Suppressor macrophage (primary cell): Measurements from ENCODE around the gene C1QL2.

Experiments
- DNase-seq, 4 experiments: peaks; one replicate each; pipeline ENCODE4 v3.0.0-alpha.2; 2020 to 2022
- total RNA-seq, 17 experiments: gene quantifications; one replicate each; lab custom pipeline; 2026; ENCODE audit warnings: mixed read lengths in 6 of 17, inconsistent platforms in 3 of 17; lab: John Stamatoyannopoulos, UW

C1QL2 gene
- total RNA-seq, result 0 to 2.8 (median 0.05) reads per million in 17 experiments

DNA sequence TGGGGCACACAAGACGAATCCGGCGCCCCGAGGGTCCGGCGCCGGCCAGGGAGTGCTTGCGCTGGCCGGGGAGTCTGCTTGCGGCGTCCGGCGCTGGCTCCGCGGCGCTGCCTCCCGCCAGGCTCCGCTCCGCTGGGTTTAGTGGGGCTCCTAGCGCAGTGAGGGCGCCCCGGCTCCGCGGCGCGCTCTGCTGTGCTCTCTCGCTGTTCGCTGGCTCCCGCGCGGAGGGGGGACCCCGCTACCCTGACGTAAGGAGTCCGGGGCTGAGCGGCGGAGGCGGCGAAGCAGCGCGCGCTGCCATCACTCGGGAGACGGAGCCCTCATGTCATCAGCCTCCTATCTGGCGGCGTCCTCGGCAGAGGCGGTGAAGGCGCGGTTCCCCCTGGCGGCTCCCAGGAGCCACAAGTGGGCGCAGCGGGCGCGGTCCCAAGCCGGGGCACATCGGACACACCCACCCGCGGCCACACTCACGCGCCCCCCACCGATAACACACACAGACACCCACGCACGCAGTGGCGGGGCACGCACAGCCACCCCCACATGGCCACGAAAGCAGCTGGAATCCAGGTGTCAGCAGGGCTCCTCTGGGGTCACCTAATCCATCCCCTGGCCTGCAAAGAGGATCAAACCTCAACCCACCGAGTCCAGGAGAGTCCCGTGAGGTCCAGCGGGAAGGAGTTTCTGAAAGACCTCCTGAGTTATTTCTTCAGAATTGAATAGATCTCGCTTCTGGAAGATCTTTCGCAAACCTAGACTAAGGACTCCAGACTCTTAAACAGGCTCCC lies at the start of gene C1QL2:
TSS of gene C1QL2 (minus strand) at position 189 of the 785 bp plus-strand sequence. CDS start 482 bp downstream, outside the sequence.
- peak; percentile 18 to 57 (median 41) for DNase-seq

DNA sequence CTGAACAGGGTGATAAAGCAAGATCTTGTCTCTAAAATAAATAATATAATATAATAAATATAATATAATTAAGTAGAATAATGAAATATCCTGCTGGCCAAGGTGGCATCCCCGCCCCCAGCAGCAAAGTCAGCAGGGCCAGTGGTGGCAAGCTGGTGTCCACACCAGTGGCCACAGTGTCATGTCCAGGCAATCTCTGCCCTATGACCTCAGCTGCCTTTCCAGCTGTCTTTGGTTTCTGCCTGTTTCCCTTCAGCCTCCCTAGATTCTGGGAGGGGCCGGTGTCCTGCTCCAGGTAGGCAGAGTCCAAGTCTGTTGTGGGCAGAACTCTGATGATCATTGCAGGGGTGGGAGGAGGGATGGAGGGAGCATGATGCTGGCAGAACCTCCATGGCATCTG lies 48.9 kb upstream of the C1QL2 start:
- no peak for DNase-seq

DNA sequence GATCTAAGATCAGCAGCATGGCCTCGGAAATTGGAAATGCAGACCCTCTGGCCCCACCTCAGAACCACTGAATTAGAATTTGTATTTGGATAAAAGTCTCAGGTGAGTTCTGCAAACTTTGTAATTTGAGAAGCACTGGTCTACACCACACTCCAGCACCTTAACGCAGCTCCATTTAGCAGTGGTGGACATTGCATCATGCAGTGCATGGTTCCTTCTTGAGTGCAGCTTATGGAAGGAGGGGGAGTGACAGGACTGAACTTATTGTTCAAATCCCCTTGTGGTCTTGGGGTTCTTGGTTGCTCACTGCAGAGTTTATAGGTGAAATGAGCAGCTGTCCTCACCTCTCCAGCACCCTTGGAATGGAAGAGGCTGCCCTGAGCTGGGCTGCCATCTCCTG lies 47.6 kb upstream of the C1QL2 start:
- no peak for DNase-seq

DNA sequence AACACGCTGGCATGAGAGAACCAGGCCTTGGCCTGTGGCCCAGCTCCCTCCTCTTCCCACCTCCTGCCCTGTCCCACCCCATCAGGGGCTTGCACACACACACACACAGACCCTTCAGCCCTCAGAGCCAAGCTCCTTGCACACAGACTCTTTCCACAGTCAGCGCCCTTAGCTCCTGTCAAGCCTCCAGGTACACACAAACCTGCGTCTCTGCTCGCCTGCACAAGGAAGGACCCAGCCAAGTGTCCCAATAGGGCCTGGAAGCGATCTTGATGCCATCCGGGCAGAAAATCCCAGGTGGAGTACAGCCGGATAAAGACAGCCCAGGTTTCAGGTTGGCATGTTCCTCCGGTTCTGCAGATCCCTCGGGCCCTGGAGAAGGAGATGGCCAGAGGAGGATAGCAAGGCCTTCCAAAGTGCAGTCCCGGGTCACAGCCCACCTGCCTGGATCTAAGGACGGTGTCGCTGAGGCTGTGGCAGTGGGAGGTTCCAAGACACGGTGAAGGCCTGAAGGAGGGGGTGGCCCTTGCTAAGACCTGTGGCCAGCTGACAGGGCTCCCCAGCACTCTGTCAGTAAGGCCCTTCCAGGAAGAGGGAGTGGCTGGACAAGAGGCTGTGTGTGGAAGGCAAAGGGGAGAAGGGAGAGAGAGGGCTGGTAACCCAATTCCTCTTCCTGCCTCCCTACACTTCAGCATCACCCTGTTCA lies 46.6 kb upstream of the C1QL2 start:
- DNase-seq, result no peak

DNA sequence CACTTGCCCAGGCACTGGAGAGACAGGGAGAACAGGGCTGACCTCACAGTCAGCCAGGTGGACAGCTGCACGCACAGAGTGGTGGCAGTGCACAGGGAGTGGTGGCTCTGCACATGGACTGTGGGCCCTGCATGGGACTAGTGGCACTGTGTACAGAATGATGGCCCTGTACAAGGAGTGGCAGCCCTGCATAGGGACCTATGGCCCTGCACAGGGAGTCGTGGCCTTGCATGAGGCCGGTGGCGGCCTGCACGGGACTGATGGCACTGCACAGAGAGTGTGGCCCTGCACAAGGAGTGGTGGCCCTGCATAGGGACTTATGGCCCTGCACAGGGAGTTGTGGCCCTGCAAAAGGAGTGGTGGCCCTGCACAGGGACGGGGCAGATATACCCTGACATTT lies 46.0 kb upstream of the C1QL2 start:
- DNase-seq, result no peak

DNA sequence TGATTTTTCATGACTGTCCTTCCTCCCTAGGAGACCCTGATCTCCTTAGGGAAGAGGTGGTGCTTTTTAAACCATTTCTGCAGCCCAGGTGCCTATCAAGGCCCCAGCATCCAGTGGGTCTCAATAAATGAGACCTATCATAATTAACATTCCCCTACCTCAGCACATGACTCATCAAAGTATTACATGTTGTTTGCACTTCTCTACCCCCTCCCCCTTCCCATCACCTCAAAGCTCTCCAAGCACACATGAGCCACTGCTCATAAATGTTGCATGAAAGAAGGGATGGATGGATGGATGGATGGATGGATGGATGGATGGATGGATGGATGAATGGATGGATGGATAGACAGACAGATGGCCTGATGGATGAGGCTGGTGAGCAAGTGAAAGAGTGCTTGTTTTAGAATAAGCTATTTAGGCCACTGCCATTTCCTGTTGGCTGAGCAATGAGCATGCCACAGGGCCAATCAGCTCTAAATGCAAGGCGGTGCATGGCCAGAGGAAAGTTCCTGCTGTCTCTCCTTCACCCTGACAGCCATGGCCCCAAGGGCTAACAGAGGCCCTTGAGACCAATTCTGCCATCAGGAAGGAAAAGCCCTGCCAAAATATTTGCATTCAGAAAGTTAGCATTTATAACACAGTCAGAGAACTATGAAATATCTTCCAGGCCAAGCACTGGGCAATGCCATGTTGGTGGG lies 44.2 kb upstream of the C1QL2 start:
- DNase-seq, result no peak

DNA sequence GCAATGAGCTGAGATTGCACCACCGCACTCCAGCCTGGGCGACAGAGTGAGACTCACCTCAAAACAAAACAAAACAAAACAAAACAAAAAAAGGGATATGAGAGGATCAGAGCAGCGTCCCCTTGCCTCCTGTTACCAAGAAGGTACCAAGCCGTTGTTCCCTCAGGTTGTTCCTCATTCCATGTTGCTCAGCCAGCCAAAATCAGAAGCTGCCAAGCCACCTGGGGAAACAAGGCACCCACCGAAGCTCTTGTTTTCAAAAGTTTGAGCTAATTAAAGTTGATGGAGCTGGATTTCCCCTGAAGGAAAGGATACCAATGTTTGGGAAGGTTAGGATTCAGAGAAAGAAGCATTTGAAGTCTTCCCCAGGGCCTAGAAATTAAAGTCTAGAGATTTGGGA lies 43.3 kb upstream of the C1QL2 start:
- DNase-seq, result no peak

DNA sequence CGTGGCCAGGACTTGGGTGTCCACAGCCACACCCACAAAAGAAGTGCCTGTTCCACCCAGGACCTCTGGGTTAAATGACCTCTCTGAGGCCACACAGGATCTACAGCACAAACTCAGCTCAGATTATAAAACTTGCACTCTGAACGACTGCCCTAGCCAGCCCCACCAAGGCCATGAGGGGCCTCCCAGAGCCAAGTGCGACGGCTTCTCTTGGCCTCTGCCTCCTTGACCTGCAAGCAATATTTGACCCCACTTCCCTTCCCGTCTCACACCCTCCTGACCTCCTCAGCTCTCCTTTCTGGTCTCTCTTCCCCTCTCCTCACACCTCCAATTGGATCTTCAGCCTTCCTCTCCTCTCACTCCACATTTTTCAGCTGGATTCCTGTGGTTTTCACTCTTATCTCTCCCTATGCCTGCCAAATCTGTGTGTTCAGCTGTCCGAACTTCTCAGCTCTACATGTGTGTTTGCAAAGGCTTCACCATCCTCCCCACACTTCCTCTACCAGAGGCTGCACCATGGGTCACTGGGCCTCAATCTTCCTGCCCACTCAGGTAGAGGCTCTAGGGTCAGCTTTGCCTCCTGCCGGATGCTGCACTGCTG lies 39.8 kb upstream of the C1QL2 start:
- DNase-seq, result no peak

DNA sequence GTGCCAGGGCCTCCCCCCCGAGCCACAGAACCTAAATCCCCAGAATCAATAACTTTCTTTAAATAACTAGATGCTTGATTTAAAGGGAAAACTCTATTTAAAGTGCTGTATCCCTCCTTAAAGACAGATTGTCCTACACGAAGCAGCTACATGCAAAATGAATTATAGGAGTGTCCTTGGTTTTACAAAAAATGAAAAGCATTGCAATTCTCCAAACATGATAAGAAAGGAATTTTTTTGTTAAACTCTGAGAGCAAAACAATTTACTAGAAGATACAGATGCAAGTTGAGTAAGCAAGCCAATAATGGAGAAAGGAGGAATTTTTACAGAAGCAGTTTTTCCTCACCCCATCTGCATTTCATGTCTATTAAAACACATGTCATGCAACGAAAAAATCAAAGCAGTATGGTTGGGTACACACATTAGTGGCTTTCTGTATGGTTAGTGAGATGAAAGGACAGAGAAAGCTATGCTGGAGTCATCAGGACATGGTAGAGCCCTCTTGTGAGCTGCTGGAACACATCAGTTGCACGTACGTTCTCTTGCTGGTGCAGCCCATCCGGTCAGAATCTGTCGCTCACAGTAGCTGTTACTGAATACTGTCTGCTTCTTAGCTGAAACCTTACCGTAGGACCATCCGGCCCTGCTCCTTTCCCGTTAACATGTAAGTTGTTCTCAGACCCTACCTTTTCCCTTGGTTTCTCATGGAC lies 39.1 kb upstream of the C1QL2 start:
- DNase-seq, result no peak

DNA sequence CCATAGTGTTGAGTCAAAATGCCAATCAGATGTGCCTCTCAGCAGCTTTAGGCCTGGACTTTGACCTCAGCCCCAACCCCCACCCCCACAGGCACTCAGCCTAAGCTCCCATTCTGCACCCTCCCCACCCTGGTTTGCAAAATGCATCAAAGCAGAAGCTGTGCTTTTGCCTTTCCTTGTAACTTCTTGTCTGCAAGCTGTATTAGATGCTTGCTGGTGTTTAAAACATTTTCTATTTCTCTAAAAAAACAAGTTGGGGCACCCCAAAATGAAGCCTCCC lies 38.5 kb upstream of the C1QL2 start:
- DNase-seq, result no peak

DNA sequence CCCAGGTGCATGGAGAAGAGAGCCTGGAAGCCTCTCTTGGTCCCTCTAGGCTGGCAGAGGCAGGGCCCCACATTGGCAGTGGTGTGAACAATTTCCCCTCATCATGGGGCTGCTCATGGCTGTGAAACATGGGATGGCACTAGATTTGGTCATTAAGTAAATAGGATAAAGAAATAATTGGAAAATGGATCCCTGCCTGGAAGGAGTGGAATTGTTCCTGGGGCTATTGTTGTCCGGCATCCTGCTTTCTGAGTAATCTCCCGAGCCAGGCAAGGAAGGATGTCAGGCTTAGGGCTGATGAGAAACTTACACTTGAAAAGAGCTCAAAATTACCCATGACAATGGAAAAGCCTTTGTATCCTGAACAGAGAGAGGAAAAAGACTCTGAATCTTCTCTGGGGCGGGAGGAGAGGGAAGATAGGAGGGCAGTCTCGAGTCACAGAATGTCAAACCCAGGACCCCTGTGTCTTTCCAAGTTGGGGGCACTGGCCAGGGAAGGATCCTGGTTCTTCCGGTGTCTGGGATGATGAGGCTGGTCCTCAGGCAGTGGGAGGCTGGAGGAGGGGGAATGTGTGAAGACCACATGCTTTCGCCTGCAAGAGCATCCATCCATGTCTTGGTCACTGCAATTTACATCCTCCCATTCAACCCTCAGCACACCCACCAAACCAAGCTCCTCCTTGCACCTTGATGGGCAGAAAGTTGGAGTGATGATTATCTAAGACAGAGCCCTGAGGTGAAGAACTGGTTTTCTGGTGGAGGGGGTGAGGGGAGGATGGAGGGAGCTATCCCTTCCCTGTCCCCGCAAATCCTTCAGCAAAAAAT lies 38.0 kb upstream of the C1QL2 start:
- DNase-seq, result no peak

DNA sequence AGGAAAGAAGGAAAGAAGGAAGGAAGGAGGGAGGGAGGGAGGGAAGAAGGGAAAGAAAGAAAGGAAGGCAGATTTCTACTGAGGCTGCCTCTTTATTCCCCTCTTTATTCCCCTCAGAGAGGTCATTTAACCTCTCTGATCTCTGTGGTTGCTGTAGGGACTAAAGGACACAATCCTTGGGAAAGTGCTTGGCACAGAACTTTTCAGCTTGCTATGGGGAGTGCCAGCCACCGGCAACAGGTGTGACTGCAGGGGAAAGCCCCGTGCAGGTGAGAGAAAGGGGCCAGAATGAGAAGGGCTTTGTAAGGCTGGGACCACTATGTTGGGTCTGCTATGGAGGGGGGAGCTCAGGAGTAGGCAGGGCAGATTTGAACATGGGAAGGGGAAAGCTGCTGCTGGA lies 37.3 kb upstream of the C1QL2 start:
- DNase-seq, result no peak

DNA sequence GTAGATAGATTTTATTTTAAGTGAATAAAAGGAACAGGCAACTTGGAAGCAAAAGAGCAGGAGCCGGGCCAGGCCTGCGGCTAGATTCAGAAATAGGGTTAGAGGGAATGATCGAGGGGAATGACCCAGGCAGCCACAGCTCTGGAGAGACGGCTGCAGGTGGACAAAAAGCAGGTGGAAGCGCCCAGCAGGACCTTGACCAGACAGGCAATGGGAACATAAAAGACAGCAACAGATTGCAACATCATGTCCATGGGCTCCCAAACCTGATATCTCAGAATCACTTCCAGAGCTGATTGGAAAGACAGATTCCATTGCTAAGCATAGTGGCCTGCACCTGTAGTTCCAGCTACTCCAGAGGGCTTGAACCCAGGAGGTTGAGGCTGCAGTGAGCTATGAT lies 36.5 kb upstream of the C1QL2 start:
- DNase-seq, result no peak

DNA sequence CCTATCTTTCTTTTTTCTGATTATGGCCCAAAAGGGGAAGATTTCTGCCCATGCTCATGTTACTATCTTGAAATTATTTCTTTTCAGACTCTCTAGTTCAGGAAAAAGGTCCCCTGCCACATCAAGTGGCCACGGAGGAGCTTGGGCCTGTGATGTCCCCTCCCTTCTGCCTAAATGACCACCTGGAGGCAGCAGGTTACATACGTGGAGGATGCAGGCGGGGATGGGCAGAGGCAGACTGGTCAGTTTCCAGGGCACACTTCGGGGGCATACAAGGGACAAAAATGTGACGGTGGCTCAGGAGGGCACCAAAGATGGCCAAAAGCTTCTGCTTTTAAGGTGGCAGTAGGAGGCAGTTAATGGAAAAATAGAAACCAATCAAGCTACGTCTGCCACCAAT lies 34.3 kb upstream of the C1QL2 start:
- no peak for DNase-seq

DNA sequence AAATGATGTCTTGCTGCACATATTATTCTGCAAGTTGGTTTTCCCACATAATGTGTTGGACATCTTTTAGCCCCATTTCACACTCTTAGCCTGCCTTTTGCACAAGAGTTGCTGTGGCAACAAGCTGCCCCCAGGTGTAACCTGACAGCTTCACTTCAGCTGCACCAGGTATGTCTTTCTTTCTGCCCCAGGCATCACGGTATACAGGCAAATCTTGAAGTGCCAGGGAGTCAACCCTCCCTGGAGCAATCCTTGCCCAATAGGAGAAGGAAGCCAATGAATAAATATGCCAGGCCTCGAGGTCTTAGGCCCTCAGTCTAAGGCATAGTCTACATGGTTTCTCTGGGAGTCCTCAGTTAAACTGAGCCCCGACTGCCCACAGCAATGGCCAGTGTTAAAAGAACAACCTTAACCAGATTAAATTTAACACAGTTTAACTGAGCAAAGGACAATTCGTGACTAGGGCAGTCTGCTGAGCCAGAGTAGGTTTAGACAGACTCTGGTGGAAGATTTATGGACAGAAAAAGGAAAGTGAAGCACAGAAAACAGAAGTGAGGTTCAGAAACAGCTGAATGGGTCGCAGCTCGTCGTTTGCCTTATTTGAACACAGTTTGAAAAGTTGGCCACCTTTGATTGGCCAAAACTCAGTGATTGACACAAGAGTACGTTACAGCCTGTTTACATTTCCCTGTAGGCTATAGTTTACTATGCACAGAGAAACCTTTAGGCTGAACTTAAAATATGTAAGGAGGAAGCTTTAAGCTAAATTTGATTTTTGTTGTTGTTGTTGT lies 32.0 kb upstream of the C1QL2 start:
- peak in 1 of 4 experiments; percentile 13 for DNase-seq

DNA sequence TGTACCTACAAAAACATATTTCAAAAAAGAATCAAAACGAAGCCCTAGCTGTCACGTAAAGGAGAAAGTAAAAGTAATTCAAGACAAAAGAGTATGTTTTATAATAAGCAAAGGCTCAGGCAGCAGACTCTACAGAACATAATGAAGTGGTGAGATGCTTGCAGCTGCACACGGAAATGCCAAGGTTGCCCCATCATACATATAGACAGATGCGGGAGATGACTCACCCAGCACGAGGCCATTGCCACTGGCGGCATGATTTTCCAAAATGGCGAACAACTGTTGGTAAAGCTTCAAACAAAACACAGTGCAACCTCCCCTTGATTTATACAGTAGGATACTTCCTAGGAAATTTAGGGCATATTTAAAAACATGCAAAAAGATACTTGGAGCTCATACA lies 26.0 kb upstream of the C1QL2 start:
- no peak for DNase-seq

DNA sequence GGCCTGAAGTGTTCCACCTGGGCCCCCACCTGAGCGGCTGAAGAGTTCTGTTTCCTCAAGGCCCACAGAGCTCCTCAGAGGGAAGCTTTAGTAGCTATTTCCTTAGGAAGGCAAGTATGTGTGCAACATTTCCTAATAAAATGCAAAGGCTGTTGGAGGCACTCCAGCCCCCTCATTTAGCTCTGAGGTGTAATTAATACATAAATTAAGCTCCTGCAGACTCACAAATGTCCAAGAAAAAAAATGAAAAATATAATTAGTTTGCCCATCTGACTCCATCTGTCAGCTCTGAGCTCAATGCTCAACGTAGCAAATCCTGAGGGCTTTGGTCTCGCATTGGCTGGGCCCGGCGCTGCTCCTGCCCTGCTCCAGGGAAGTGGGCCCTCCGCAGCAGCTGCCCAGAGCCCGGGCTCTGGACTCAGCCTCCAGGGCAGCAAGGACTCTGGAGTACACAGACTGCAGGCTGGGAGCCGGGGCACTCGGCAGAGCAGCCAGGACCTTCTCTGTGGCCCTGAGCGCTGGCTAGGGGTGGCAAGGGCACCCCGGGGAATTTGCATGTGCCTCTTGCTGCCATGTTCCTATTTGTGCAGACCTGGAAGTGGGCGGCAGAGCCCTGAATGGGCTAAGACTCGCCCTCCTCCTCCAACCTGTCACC lies 23.4 kb upstream of the C1QL2 start:
- no peak for DNase-seq

DNA sequence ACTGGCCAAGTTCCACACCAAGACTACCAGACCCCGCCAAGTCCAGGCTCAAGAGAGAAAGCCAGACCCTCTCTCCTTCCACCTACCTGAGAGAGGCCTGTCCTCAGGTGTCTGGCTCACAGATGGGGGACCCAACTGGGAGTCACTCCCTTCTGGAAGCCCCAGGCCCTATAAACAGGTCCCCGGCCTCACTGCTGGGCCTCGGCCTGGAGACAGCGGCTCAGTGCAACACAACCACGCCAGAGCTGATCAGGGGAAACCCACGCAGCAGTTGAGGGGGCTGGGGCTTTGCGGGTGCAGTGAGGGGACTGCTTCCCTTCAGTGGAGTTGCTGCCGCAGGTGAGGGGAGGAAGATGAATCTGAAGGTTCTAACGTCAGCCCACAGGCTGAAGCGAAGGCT lies 22.8 kb upstream of the C1QL2 start:
- no peak for DNase-seq

DNA sequence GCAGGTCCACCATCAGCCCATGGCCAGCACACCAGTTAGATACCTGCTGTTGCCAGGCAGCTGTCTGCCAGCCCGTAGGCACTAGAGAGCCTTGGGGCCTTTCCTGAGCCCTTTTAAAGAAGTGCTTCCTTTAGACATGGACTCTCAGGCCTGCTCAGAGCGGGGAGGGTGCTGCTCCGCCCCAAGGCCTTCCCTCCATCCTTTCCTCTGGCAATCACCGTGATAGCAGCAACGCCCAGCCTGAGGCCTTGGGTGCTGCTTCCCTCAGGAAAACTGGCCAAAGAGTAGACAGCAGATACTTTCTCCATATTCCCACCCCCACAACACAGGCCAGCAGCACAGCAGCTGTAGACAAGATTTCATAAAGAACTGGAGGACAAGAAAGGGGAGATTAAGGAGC lies 22.3 kb upstream of the C1QL2 start:
- no peak for DNase-seq

DNA sequence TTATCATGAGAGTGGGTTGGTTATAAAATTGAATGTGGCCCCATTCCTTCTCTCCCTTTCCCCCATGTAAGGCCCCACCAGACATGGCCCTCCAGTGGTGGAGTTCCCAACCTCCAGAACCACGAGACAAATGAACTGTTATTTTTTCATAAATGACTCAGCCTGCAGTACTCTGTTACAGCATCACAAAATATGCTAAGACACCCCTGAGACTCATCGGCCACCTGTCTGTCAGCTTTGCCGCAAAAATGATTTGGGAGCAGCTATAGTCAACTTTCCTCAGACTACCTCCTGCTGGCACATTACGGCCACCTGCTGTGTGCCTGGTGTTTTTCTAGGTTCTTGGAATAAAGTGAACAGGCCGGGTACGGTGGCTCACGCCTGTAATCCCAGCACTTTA lies 21.4 kb upstream of the C1QL2 start:
- no peak for DNase-seq
